GM18505 (cell line): ENCODE results near the gene FAM81B.

Experiments
- ATAC-seq: cut with Tn5 transposase; IDR thresholded peaks from one replicate; pipeline ENCODE4 v1.9.1; 2021; ENCODE audit not compliant: unreplicated experiment
- POLR2A ChIP-seq: IDR thresholded peaks from 4 replicates; pipeline ENCODE4 v1.6.1; 2011; ENCODE audit warnings: borderline replicate concordance; ENCODE audit not compliant: insufficient read depth, insufficient read length; ENCODE audit errors: extremely low read depth

FAM81B gene

DNA sequence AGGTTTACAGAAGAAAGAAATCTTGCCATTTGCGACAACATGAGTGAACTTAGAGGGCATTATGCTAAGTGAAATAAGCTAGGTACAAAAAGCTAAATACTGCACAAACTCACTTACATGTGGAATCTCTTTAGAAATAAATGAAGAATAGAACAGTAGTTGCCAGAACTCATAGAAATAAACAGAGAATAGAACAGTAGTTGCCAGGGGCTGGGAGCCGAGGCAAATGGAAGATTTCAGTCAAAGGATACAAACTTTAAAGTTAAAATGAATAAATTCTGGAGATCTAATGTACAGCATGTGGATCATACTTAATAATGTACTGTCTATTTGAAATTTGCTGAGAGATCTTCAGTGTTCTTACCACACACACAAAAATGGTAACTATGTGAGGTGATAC, 63.4 kb downstream of the FAM81B start:
- TF ChIP-seq POLR2A: no peak
- ATAC-seq: no peak

DNA sequence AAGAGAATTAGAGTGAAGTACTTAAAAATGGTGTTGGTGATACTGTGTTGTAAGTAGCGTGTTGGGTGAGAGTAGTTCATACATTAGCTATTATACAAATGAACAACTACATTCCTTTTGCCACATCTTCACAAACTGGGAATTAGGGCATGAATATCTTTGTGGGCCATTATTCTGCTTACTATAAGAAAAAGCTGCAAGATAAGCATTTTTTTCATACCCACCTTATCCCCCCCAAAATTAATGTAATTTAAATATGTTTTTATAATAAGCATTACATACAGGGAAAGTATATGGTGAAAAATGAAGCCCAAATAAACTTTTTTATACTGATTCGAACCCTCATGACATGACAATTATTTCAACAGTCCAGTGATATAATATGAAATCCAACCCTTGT, 69.5 kb downstream of the FAM81B start:
- no peak for ATAC-seq
- TF ChIP-seq POLR2A: no peak

DNA sequence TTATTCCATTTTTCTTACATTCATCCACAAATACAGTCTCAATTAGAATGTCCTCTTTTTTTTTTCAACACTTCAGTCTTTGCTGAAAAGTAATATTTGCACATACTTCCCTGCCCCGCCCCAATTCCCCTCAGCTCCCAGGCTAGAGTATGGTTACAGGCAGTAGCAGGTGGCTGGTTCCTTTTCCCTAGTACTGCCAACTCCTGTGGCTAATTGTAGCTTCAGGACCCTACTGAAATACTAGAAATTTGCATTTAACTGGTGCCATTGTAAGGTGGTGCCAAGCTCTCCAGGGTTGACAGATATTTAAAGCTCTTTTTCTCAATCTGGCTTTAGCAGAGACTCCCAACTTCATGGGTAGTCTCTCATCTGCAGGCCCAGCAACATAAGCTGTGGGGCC, 80.3 kb downstream of the FAM81B start:
- ATAC-seq: no peak
- TF ChIP-seq POLR2A: no peak

DNA sequence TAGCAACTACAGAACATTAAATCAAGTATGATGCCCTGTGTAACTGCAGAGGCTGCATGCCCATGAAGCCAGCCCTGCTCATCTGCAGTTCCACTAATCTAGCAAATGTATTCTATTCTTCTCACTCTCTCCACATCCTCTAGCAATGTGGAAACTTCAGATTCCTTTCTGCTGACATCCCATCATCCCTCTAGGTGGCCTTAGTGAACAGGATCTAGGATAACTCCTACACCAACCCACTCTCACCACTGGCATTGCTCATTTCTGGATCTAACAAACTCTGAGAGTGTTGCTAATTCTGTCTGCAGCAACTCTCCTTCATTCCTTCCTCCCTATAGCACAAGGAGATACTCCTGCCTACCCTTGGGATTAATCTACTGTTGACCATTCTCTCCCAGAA, 80.8 kb downstream of the FAM81B start:
- no peak for TF ChIP-seq POLR2A
- no peak for ATAC-seq

DNA sequence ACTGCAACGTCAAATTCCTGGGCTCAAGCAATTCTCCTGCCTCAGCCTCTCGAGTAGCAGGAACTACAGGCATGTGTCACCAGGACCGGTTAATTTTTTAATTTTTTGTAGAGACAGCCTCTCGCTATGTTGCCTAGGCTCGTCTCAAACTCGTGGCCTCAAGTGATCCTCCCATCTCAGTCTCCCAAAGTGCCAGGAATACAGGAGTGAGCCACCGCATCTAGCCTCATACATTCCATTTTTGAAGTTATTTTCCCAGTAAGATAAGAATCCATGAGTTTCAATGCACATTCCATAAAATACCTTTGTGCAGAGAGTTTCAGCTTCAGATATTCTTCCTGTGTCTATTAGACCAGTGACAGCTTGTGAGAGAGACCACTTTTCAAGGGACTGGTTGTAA, 93.3 kb downstream of the FAM81B start:
- no peak for TF ChIP-seq POLR2A
- ATAC-seq: no peak

DNA sequence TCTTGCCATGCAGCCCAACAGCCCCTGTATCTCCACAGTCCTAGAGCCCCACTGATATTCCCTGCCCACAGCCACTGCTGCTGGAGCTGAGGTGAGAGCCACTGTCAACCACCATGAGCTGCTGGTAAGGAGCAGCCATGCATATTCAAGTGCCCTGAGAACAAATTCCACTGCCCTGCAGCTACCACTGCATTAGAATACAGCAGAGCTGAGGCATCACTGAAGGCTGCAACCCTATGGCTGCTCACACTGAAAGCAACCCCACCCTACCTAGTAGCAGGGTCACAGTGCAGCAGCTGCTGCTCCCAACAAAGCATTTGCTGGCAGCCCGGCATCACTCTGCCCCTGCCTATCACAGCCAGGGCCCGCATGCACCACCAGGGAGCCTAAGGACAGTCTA, 95.0 kb downstream of the FAM81B start:
- TF ChIP-seq POLR2A: no peak

DNA sequence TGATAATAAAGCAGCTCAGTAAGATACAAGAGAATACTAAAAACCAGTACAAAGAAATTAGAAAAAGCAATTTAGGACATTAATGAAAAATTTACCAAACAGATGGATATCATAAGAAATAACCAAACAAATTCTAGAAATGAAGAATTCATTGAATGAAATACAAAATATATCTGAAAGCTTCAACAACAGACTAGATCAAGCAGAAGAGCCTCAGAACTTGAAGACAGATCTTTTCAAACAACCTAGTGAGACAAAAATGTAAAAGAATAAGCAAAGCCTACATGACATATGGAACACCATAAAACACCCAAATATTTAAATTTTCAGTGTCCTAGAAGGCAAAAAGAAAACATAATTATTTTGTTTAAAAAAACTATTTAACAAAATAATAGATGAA, 96.7 kb downstream of the FAM81B start:
- no peak for ATAC-seq
- TF ChIP-seq POLR2A: no peak

More for the DNA sequence above, 95.0 kb downstream of the FAM81B start:
- no peak for ATAC-seq
